Colonic mucosa (tissue), 4 donors: Measurements from ENCODE around the gene KLRC2. TPM values are rescaled to one million over a fixed set of nuclear protein-coding genes. Genes with fewer than 3 reads are reported as not detected.

ENCODE experiments used
- DNase-seq: peaks from one replicate; pipeline ENCODE4 v3.0.0-alpha.2; 2020
- H3K27ac ChIP-seq: fragments of 200-600 bp; one replicate; pipeline ENCODE4 v1.8.0; 2021
- H3K27me3 ChIP-seq: fragments of 200-600 bp; one replicate; pipeline ENCODE4 v1.8.0; 2021
- H3K36me3 ChIP-seq: fragments of 200-600 bp; one replicate; pipeline ENCODE4 v1.8.0; 2021
- H3K4me1 ChIP-seq: fragments of 200-600 bp; one replicate; pipeline ENCODE4 v1.8.0; 2021; ENCODE audit warnings: mild to moderate bottlenecking
- H3K4me3 ChIP-seq: fragments of 200-600 bp; one replicate; pipeline ENCODE4 v1.8.0; 2021
- H3K9ac ChIP-seq, 2 donors: one replicate each; pipeline ENCODE4 v1.7.0; 2013; ENCODE audit warnings: control low read depth in 2 of 2, low read depth in 2 of 2, low read length in 2 of 2
- H3K9me3 ChIP-seq: fragments of 200-600 bp; one replicate; pipeline ENCODE4 v1.8.0; 2021
- intact Hi-C: fragments of 100-400 bp; cut with DNase I; formaldehyde crosslinking; loops from one replicate; pipeline ENCODE4 v1.14.1; 2022
- total RNA-seq, 2 donors: library from RNA; stranded (reverse); fragmentation: NEBNext Ultra II Directional in 1 of 2; extraction: Animal tissue kit (Norgen Biotek cat#: 25700) in 1 of 2; gene quantifications; one replicate each; pipeline ENCODE4 v1.2.1, GENCODE V29; 2021
- TF ChIP-seq, protein P1 (sequence below): fragments of 200-600 bp; IDR thresholded peaks from one replicate; pipeline ENCODE4 v1.8.0; 2022; ENCODE audit warnings: antibody characterized with exemption, mild to moderate bottlenecking
- donor health status: healthy.
- donor health status: DM: no; HTN: no; CAD: no.
- donor health status: DM: no; HTN: no; CAD: no.

KLRC2 gene
- total RNA-seq, 2 donors from 2014 or later, result 0.50 TPM; not detected in 1

DNA sequence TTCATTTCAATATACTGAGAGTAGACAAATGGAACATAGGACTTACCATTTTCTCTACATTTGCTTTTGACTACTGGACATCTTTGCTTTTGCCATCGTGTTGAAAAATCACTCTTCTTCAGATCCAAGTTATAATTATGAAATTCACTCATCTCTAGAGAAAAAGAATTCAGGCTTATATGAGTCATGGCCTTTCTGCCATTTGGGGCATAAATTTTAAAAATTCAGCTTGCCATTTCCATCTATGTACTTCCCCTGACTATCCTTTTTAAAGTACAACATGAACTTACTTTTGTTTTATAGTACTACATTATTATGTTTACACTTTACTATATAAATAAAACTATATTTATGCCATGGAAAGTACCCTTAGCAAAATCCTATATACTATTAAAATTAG is 49.0 kb downstream of the KLRC2 start:
- no peak overlapping the region for H3K9ac ChIP-seq
- no peaks in the 10 kb centered on the region for H3K9me3 ChIP-seq
- no peaks in the 10 kb centered on the region for H3K4me1 ChIP-seq
- TF ChIP-seq, protein P1, sequence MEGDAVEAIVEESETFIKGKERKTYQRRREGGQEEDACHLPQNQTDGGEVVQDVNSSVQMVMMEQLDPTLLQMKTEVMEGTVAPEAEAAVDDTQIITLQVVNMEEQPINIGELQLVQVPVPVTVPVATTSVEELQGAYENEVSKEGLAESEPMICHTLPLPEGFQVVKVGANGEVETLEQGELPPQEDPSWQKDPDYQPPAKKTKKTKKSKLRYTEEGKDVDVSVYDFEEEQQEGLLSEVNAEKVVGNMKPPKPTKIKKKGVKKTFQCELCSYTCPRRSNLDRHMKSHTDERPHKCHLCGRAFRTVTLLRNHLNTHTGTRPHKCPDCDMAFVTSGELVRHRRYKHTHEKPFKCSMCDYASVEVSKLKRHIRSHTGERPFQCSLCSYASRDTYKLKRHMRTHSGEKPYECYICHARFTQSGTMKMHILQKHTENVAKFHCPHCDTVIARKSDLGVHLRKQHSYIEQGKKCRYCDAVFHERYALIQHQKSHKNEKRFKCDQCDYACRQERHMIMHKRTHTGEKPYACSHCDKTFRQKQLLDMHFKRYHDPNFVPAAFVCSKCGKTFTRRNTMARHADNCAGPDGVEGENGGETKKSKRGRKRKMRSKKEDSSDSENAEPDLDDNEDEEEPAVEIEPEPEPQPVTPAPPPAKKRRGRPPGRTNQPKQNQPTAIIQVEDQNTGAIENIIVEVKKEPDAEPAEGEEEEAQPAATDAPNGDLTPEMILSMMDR, result no peak
- H3K36me3 ChIP-seq, result no peaks in the 10 kb centered on the region
- no peak for DNase-seq
- no peaks in the 10 kb centered on the region for H3K27me3 ChIP-seq
- intact Hi-C loops, result no loop called here
- no peak overlapping the region for H3K4me3 ChIP-seq
- no peak overlapping the region for H3K27ac ChIP-seq

DNA sequence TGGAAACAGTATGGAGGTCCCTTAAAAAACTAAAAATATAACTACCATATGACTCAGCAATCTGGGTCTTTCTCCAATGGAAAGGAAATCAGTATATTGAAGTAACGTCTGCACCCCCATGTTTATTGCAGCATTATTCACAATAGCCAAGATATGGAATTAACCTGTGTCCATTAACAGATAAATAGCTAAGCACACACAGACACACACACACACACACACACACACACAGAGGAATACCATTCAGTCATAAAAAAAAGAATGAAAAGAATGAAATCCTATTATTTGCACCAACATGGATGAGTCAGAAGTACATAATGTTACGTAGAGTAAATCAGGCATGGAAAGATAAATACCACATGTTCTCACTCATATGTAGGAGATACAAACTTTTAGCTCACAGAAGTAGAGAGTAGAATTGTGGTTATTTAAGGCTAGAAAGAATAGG is 50.6 kb downstream of the KLRC2 start:
- no peak for DNase-seq
- Histone ChIP-seq H3K4me3 (no peak overlapping the region), H3K9me3 (no peaks in the 10 kb centered on the region), H3K4me1 (no peaks in the 10 kb centered on the region), H3K27me3 (no peaks in the 10 kb centered on the region), H3K9ac (no peak overlapping the region), H3K36me3 (no peaks in the 10 kb centered on the region), H3K27ac (no peak overlapping the region)
- intact Hi-C loops, result no loop called here
- TF ChIP-seq, protein P1, result no peak

DNA sequence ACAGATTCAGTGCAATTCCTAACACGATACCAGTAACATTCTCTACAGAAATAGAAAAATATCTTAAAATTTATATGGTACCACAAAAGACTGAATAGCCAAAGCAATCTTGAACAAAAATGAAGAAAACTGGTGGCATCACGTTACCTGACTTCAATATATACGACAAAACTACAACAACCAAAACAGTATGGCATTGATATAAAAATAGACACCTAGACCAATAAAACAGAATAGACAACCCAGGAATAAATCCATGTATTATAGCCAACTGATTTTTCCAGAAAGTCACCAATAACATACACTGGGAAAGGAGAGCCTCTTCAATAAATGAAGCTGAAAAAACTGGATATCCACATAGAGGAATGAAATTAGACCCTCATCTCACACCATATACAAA is 51.6 kb downstream of the KLRC2 start:
- Histone ChIP-seq H3K9ac (no peak overlapping the region), H3K4me1 (no peaks in the 10 kb centered on the region), H3K27me3 (no peaks in the 10 kb centered on the region), H3K27ac (no peak overlapping the region), H3K4me3 (no peak overlapping the region), H3K36me3 (no peaks in the 10 kb centered on the region), H3K9me3 (no peaks in the 10 kb centered on the region)
- no peak for DNase-seq
- intact Hi-C loops, result no loop called here
- TF ChIP-seq, protein P1, result no peak

DNA sequence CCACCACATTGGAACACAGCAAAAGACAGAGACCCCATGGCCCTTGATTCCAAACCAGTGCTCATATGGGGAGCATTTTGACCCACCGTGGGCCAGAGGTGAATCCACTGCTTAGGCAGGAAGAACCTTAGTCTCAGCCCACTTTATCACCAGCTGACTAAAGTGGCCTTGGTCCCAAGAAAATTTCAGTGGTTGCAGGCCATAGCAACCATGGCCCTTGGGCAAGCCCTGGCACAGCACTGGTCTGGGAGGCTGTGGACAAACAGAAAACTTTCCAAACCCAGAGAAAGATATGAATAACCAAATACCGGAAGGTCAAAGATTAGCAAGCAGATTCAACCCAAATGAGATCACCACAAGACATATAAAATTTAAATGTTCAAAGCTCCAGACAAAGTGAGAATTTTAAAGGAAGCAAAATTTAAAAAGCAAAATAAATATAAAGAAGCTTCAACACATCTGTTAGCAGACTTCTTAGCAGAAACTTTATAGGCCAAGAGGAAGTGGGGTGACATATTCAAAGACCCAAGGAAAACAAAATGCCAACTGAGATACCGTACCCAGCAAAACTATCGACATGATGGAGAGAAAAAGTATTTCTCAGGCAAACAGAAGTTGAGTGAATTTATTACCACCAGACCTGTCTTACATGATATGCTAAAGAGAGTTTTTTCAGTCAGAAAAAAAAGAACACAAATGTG is 53.7 kb downstream of the KLRC2 start:
- Histone ChIP-seq H3K27ac (no peak overlapping the region), H3K27me3 (no peaks in the 10 kb centered on the region), H3K9me3 (no peaks in the 10 kb centered on the region), H3K9ac (no peak overlapping the region), H3K4me3 (no peak overlapping the region), H3K4me1 (no peaks in the 10 kb centered on the region), H3K36me3 (no peaks in the 10 kb centered on the region)
- intact Hi-C loops, result no loop called here
- DNase-seq, result no peak
- TF ChIP-seq, protein P1, result no peak

Other genes starting within 250 kb of the KLRC2 start
- gene GABARAPL1, start 223.1 kb downstream of the KLRC2 start, total RNA-seq, result 10 to 100 TPM; 12.8 to 42.8 TPM
- 1 to 10 TPM; 1.1 to 1.5 TPM for gene KLRD1, start 128.1 kb downstream of the KLRC2 start, total RNA-seq
- gene KLRK1, start 46.0 kb downstream of the KLRC2 start, total RNA-seq, result 1 to 10 TPM; 1.1 to 1.6 TPM
- gene KLRC4, start 26.3 kb downstream of the KLRC2 start, total RNA-seq, result under 1 TPM; 0.47 to 0.80 TPM
- gene KLRC3, start 15.4 kb downstream of the KLRC2 start, total RNA-seq, result not detected
- gene KLRC1, start 17.4 kb upstream of the KLRC2 start, total RNA-seq, result 1 to 10 TPM; 1.0 to 1.3 TPM
- 1 to 10 TPM in 1 of 2 donors, under 1 TPM in 1; 0.77 to 2.7 TPM for gene EIF2S3B, start 69.9 kb upstream of the KLRC2 start, total RNA-seq
- 10 to 100 TPM; 13.9 to 38.1 TPM for gene MAGOHB, start 177.6 kb upstream of the KLRC2 start, total RNA-seq
- gene STYK1, start 238.0 kb upstream of the KLRC2 start, total RNA-seq, result 10 to 100 TPM; 24.5 to 53.3 TPM